AML-193 (cell line): ENCODE data around the gene ATF6B.
A peak's percentile ranks its signal among the peaks of the same experiment; 100 is the strongest.

ENCODE experiments used
- DNase-seq, 2 experiments: peaks; one replicate each; lab custom pipeline; 2025; lab: John Stamatoyannopoulos, UW

Gene ATF6B

GRCh38 chr6:32127717-32128592, at the start of gene ATF6B:
TSS of gene ATF6B (minus strand) at chr6:32128246. CDS start at chr6:32128207, 39 bp downstream.
- DNase-seq: peak; percentile 100

- peak; percentile 55 to 59 for DNase-seq
Measured at GRCh38 chr6:32177183-32177787, 49.2 kb upstream of the ATF6B start.

GRCh38 chr6:32176476-32177182, 48.6 kb upstream of the ATF6B start:
- no peak for DNase-seq

- peak; percentile 93 to 94 for DNase-seq
Measured at GRCh38 chr6:32175711-32176475, 47.8 kb upstream of the ATF6B start, which contains the start of gene AGPAT1. TSS of gene AGPAT1 (minus strand) at chr6:32176084. CDS start at chr6:32171496, 4,588 bp downstream.

DNA sequence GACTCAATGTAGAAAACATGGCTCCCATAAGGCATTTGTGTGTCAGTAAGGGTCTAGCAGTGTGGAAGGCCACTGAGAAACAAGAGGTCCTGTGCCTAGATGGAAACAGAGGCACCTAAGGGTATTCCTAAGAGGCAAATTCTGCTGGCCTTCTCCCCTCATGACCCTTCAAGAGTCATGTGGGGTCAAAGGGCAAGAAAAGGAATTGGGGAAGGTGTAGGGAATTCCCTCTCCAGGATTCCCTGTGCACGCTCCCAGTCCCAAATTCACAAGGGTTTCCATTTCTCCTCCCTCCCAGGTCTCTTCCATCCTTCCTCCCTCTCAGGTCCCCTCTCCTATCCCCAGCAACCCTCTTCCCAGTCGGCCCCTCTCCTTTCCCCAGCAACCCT, 47.3 kb upstream of the ATF6B start:
- no peak for DNase-seq

GRCh38 chr6:32174416-32174815, 46.4 kb upstream of the ATF6B start:
- no peak for DNase-seq

- DNase-seq: peak in 1 of 2 experiments; percentile 21
Measured at GRCh38 chr6:32173051-32173727, 45.1 kb upstream of the ATF6B start.

DNA sequence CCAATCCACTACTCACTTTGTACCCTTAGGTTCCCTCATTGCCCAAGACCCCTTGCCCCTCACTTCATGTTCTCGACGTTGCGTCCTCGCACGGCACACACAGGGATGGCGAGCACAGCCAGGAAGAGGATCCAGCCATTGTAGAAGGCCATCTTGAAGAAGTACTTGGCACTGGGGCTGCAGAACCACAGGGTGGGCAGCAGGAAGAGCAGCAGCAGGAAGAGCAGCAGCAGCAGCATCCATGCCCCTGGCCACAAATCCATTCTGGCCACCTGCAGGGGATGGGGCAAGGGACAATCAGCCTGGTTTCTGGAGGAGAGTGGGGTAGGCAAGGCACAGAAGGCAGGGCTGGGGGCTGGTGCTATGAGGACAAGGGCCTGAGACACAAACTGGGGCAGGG, 43.2 kb upstream of the ATF6B start:
- no peak for DNase-seq

- no peak for DNase-seq
Measured at GRCh38 chr6:32170294-32170693, 42.2 kb upstream of the ATF6B start.

- no peak for DNase-seq
Measured at GRCh38 chr6:32168807-32169591, 41.0 kb upstream of the ATF6B start.

GRCh38 chr6:32168350-32168749, 40.3 kb upstream of the ATF6B start:
- DNase-seq: no peak

DNA sequence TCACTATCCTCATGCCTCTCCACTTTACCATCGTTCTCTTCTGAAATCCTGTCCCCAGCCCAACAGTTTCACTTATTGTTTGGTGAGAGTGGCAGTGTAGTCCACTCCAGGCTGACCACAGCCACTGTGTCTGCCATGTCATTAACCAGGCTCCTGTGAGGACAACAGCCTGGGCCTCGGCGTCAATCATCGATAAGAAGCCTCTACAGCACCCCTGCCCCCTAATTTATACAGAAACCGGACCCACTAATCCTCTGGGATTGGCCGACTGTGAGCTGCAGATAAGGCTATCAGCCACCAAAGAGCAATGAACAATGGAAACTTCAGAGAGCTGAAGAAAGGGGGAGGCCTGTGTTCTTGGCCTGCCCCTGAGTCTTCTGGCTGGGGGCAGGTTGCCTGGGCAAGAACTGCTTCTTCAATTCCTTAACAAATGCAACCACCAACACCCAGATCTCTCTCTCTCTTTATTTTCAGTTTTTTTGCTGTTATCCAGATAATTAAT, 39.8 kb upstream of the ATF6B start:
- no peak for DNase-seq

DNA sequence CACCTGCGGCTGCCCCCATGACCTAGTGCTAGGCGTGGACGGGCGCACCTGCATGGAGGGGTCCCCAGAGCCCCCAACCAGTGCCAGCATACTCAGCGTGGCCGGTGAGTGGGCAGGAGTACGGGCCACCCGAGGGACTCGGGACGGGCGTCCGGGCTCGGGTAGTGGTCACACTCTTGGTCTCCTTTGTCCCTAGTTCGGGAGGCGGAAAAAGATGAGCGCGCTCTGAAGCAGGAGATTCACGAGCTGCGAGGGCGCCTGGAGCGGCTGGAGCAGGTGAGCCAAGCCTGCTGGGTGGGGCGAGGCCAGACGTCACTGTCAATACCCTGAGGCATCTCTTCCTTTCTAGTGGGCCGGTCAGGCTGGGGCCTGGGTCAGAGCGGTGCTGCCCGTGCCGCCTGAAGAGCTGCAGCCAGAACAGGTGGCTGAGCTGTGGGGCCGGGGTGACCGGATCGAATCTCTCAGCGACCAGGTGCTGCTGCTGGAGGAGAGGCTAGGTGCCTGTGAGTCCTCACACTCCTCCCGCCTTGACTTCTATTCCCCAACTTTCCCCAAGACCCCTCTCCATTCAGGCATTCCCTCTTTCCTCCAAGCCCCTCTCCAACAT, 39.2 kb upstream of the ATF6B start:
- no peak for DNase-seq

- no peak for DNase-seq
Measured at GRCh38 chr6:32166411-32167061, 38.5 kb upstream of the ATF6B start.

GRCh38 chr6:32164295-32164694, 36.2 kb upstream of the ATF6B start, which contains the start of gene EGFL8:
TSS of gene EGFL8 (plus strand) at chr6:32164595. CDS start at chr6:32166166, 1,571 bp downstream.
- no peak for DNase-seq

DNA sequence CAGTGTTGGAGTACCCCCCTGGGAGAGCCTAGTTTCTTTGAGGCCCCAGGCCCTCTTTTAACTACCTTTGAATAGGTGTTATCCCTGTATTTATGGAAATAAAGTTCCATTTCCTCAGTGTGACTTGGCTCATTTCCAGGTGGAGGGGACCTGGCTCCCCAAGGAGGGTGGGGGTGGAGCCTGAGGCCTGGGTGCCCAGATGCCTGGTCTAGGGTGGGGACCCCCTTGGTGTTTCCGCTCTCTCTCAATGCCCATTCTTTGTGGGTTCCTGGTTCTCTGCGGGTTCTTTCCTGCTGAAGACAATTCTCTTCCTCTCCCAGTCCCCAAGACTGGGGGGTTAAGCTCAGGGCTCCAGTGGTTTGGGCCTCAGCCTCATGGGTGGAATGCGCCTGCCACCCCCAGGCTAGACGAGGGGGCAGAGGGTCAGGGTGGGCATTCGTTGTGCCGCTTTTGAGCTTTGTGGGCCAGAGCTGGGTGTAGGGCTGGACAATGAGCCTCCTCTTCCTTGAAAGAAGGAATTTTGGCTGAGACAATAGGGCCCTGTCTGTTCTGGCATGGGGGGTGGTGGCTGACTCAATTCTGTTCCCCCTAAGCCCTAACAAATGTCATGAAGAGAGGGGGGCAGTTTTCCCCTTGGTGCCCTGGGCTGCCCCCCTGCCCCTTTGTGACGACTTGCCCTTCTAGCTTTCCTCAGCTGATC, 35.7 kb upstream of the ATF6B start:
- no peak for DNase-seq

- no peak for DNase-seq
Measured at GRCh38 chr6:32158052-32158451, 30.0 kb upstream of the ATF6B start.

GRCh38 chr6:32156891-32157290, 28.8 kb upstream of the ATF6B start:
- DNase-seq: no peak
